ENCODE data around the gene NFKBIZ. TPM values are rescaled to one million over a fixed set of nuclear protein-coding genes. Genes with fewer than 3 reads are reported as not detected.

Gene NFKBIZ
- total RNA-seq, 1 experiment from 2014 or later, result 63.0 TPM

- no peaks in the 10 kb centered on the region for H3K9me2 ChIP-seq (replicated peaks; ENCODE audit: low read length)
- ChIA-PET CTCF (no interaction called here), POLR2A (ENCODE audit: unreplicated experiment) (interaction anchor here (0.6 to 0.8 kb wide), 3 partner anchors 14 to 225 kb away, joined by 3 to 6 read pairs (median 5); no protein-coding TSS in a partner anchor)
- intact Hi-C loops (cut with micrococcal nuclease), result loop anchor here (5.0 kb wide), 1 partner anchor 237 kb away; no protein-coding TSS in a partner anchor
- ATAC-seq (no peak), DNase-seq (peak; percentile 57)
- peak overlapping the region; percentile 52 for H3K27ac ChIP-seq (ENCODE audit: low read length)
- TSS peak; percentile 61 for BruUV-seq (replicated peaks)
- peak overlapping the region; percentile 84 for H3K4me2 ChIP-seq (ENCODE audit: low read length)
- H3K9me3 ChIP-seq (ENCODE audit: low read length), result no peaks in the 10 kb centered on the region
- H3K4me3 ChIP-seq (ENCODE audit: low read length), result peak overlapping the region; percentile 98
- H2AFZ ChIP-seq (ENCODE audit: low read length), result no peak overlapping the region
- no peaks in the 10 kb centered on the region for H3K27me3 ChIP-seq (ENCODE audit: low read length)
- H4K20me1 ChIP-seq (ENCODE audit: low read length), result peaks cover 59% of the 10 kb centered on the region
- peak overlapping the region; percentile 97 for H3K9ac ChIP-seq (ENCODE audit: low read length)
- TF ChIP-seq EZH2phosphoT487 (IDR thresholded peaks at IDR 0.05; ENCODE audit: borderline replicate concordance, low read length) (no peak), CTCF (conservative IDR thresholded peaks at IDR 0.05; ENCODE audit: low read depth, low read length) (no peak), EZH2 (IDR thresholded peaks at IDR 0.05; ENCODE audit: low read length, unreplicated experiment) (no peak)
- H3K4me1 ChIP-seq (ENCODE audit: insufficient read depth, low read length), result peaks cover 23% of the 10 kb centered on the region
- peaks cover 6% of the 10 kb centered on the region for H3F3A ChIP-seq (ENCODE audit: low read length, unreplicated experiment)
- H3K36me3 ChIP-seq (ENCODE audit: low read depth, low read length), result peaks cover 53% of the 10 kb centered on the region
- peaks cover 52% of the 10 kb centered on the region for H3K79me2 ChIP-seq (ENCODE audit: low read length)
Observed at GRCh38 chr3:101850246-101851051, 1.1 kb downstream of the NFKBIZ start.

DNA sequence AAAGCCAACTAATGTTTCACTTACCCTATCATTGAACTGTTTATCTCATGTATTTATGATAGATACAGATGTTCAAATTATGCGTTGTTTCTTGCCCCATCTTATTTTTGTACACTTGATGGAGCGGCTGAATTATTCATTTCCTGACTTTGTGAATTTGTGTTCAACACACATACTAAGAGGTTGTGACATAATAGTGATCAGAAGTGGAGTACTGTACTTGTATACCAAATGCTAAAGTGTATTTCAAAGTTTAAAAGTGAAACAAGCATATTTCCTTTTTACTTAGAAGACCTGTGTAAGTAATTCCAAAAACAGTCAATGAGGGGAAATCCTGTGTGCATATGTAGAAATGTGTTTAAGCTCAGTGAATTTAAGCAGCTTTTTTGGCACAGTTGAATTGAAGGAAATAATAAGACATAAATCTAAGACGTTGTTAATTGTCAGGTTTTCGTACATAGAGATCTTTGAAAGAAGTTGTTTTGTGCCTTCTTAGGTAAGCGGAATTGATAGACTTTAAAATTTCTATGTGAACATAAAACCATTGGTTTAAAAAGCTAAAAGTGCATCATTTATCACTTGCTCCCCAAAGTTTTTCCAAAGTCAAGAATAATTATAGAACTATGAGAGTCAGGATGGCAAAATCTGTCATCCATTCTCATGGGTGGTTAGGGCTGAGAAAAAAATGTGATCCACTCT is 1.9 kb downstream of the NFKBIZ start:
- Histone ChIP-seq H3K79me2 (ENCODE audit: low read length) (peaks cover 52% of the 10 kb centered on the region), H3K27me3 (ENCODE audit: low read length) (no peaks in the 10 kb centered on the region), H3K4me1 (ENCODE audit: insufficient read depth, low read length) (peaks cover 23% of the 10 kb centered on the region), H3K9me3 (ENCODE audit: low read length) (no peaks in the 10 kb centered on the region), H2AFZ (ENCODE audit: low read length) (no peak overlapping the region), H3K27ac (ENCODE audit: low read length) (peak overlapping the region; percentile 52), H3F3A (ENCODE audit: low read length, unreplicated experiment) (peaks cover 6% of the 10 kb centered on the region), H3K4me2 (ENCODE audit: low read length) (peak overlapping the region; percentile 84), H3K9me2 (replicated peaks; ENCODE audit: low read length) (no peaks in the 10 kb centered on the region), H3K9ac (ENCODE audit: low read length) (peak overlapping the region; percentile 97), H4K20me1 (ENCODE audit: low read length) (peaks cover 62% of the 10 kb centered on the region), H3K4me3 (ENCODE audit: low read length) (peak overlapping the region; percentile 98), H3K36me3 (ENCODE audit: low read depth, low read length) (peaks cover 59% of the 10 kb centered on the region)
- ChIA-PET CTCF (no interaction called here), POLR2A (ENCODE audit: unreplicated experiment) (interaction anchor here (0.6 to 0.7 kb wide), 4 partner anchors 10 to 156 kb away, joined by 3 to 9 read pairs (median 5); no protein-coding TSS in a partner anchor)
- intact Hi-C loops (cut with micrococcal nuclease), result loop anchor here (5.0 kb wide), 1 partner anchor 236 kb away; no protein-coding TSS in a partner anchor
- TF ChIP-seq EZH2phosphoT487 (IDR thresholded peaks at IDR 0.05; ENCODE audit: borderline replicate concordance, low read length) (no peak), CTCF (conservative IDR thresholded peaks at IDR 0.05; ENCODE audit: low read depth, low read length) (no peak), EZH2 (IDR thresholded peaks at IDR 0.05; ENCODE audit: low read length, unreplicated experiment) (no peak)
- BruUV-seq (replicated peaks), result no TSS peak
- ATAC-seq (no peak), DNase-seq (peak; percentile 21)

Measured in PC-3 (cell line).